Measurements from ENCODE around the gene CD300H.

CD300H gene
- total RNA-seq: 0 reads per million in 2 donors

GRCh38 chr17:74567397-74567796 is at the start of gene CD300H:
Gene CD300H, minus strand, starts transcription at chr17:74567509.
- no peak for DNase-seq

GRCh38 chr17:74616696-74617095 is 49.4 kb upstream of the CD300H start:
- DNase-seq: no peak

- DNase-seq: no peak
Measured at GRCh38 chr17:74612046-74612445, 44.7 kb upstream of the CD300H start.

GRCh38 chr17:74610108-74610507 is 42.8 kb upstream of the CD300H start:
- no peak for DNase-seq

GRCh38 chr17:74608511-74608910 is 41.2 kb upstream of the CD300H start:
- no peak for DNase-seq

- DNase-seq: no peak
Measured at GRCh38 chr17:74607221-74607620, 39.9 kb upstream of the CD300H start.

- DNase-seq: no peak
Measured at GRCh38 chr17:74606050-74606449, 38.7 kb upstream of the CD300H start.

GRCh38 chr17:74605361-74605760 is 38.1 kb upstream of the CD300H start:
- DNase-seq: no peak

- DNase-seq: no peak
Measured at GRCh38 chr17:74604761-74605160, 37.5 kb upstream of the CD300H start.

- no peak for DNase-seq
Measured at GRCh38 chr17:74604200-74604599, 36.9 kb upstream of the CD300H start.

GRCh38 chr17:74603746-74604145 is 36.4 kb upstream of the CD300H start:
- DNase-seq: no peak

GRCh38 chr17:74603037-74603635 is 35.8 kb upstream of the CD300H start:
- no peak for DNase-seq

- DNase-seq: no peak
Measured at GRCh38 chr17:74601944-74602572, 34.7 kb upstream of the CD300H start.

GRCh38 chr17:74599448-74599939 is 32.2 kb upstream of the CD300H start:
- DNase-seq: no peak

- no peak for DNase-seq
Measured at GRCh38 chr17:74599023-74599399, 31.7 kb upstream of the CD300H start.

- no peak for DNase-seq
Measured at GRCh38 chr17:74598346-74599022, 31.2 kb upstream of the CD300H start.

GRCh38 chr17:74597069-74597790 is 29.9 kb upstream of the CD300H start:
- no peak for DNase-seq

GRCh38 chr17:74595037-74595750 is 27.9 kb upstream of the CD300H start:
- DNase-seq: no peak

GRCh38 chr17:74592087-74592990 is 25.0 kb upstream of the CD300H start, which contains the start of gene CD300LD:
Gene CD300LD, minus strand, starts transcription at chr17:74592283. Its CDS starts 81 bp downstream, at chr17:74592202.
- no peak for DNase-seq

GRCh38 chr17:74591503-74591902 is 24.2 kb upstream of the CD300H start:
- DNase-seq: no peak

GRCh38 chr17:74585711-74586110 is 18.4 kb upstream of the CD300H start:
- DNase-seq: no peak
